ENCODE measurements around the gene CIAO2A.
"Not testable (repeated sequence)": the region's sequence is repeated elsewhere in the genome, so short reads cannot be mapped to it uniquely, and the experiment has no call there.

Gene CIAO2A

DNA sequence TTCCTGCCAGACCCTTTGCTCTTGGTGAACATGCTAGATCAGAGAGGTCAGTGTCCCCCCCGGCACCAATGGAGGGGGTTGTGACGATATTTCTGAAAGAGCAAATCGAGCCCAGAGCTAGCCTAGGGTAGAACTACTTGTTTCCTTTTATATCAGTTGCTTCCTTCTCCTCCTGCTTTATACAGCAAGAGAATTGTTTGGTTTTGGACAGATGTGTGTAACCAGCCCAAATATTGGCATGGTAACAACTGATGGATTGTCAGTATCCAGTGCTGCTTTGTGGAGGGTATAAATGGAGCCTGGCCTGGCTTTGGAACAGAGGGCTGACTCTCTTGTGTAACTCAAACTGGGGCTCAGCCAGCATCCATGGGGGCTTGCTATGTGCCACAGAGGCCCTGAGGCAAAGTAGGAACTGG is 29.3 kb upstream of the CIAO2A start:
- no peaks in the 10 kb centered on the region for H3K27me3 Mint-ChIP-seq
- no peaks in the 10 kb centered on the region for H3K9me3 Mint-ChIP-seq
- H3K36me3 Mint-ChIP-seq (ENCODE audit: low read depth): peaks cover 67% of the 10 kb centered on the region
- H3K4me3 Mint-ChIP-seq: no peak overlapping the region
- no peak overlapping the region for H3K27ac Mint-ChIP-seq
- H3K4me1 Mint-ChIP-seq (ENCODE audit: low read depth): no peaks in the 10 kb centered on the region

- Mint-ChIP-seq H3K27me3 (no peaks in the 10 kb centered on the region), H3K4me1 (ENCODE audit: low read depth) (no peaks in the 10 kb centered on the region), H3K36me3 (ENCODE audit: low read depth) (peaks cover 65% of the 10 kb centered on the region), H3K27ac (no peak overlapping the region), H3K9me3 (no peaks in the 10 kb centered on the region), H3K4me3 (no peak overlapping the region)
Measured at GRCh38 chr15:64122444-64122843, 28.8 kb upstream of the CIAO2A start.

- no peak overlapping the region for H3K4me3 Mint-ChIP-seq
- H3K9me3 Mint-ChIP-seq: no peaks in the 10 kb centered on the region
- H3K27ac Mint-ChIP-seq: no peak overlapping the region
- H3K27me3 Mint-ChIP-seq: no peaks in the 10 kb centered on the region
- H3K36me3 Mint-ChIP-seq (ENCODE audit: low read depth): peaks cover 65% of the 10 kb centered on the region
- no peaks in the 10 kb centered on the region for H3K4me1 Mint-ChIP-seq (ENCODE audit: low read depth)
Measured at GRCh38 chr15:64121614-64122013, 28.0 kb upstream of the CIAO2A start.

GRCh38 chr15:64120322-64120721 is 26.7 kb upstream of the CIAO2A start:
- H3K27me3 Mint-ChIP-seq; H3K4me1 Mint-ChIP-seq (ENCODE audit: low read depth); H3K27ac Mint-ChIP-seq; H3K9me3 Mint-ChIP-seq; H3K4me3 Mint-ChIP-seq: not testable (repeated sequence)
- peaks cover 69% of the 10 kb centered on the region for H3K36me3 Mint-ChIP-seq (ENCODE audit: low read depth)

DNA sequence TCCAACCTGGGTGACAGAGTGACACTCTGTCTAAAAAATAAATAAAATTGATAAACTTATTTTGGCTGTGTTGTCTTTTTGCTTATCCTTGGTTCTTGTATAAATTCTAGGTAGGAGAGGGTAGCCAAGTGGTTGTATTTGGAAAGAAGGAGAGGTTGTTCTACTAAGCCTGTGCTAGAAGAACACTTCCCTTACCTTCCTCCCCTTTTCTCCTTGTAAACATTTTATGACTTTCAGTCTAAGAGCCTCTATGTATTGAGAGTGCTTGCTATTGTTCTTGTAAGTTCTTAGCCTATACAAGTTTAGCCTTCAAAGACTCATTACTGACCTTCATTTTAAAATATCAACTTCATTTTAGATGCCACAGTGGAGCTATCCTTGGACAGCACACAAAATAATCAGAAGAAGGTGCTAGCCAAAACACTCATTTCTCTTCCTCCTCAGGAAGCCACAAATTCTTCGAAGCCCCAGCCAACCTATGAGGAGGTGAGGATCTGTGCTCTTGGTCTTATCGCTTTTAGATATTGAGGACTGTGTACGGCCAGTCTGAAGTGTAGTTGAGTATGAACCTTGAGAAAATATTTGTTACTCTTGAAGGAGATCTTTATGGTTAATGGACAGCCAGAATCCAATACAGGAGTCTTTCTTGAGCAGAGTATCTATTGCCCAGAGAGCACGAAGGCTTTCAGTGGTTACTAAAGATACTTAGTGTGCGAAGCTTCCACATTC is 24.3 kb upstream of the CIAO2A start:
- H3K36me3 Mint-ChIP-seq (ENCODE audit: low read depth): peaks cover 67% of the 10 kb centered on the region
- H3K27ac Mint-ChIP-seq: no peak overlapping the region
- H3K27me3 Mint-ChIP-seq: no peaks in the 10 kb centered on the region
- H3K4me3 Mint-ChIP-seq: no peak overlapping the region
- no peaks in the 10 kb centered on the region for H3K4me1 Mint-ChIP-seq (ENCODE audit: low read depth)
- no peaks in the 10 kb centered on the region for H3K9me3 Mint-ChIP-seq

- Mint-ChIP-seq H3K9me3 (no peaks in the 10 kb centered on the region), H3K4me1 (ENCODE audit: low read depth) (peaks cover 36% of the 10 kb centered on the region), H3K4me3 (no peak overlapping the region), H3K27ac (no peak overlapping the region), H3K27me3 (no peaks in the 10 kb centered on the region), H3K36me3 (ENCODE audit: low read depth) (peaks cover 47% of the 10 kb centered on the region)
Measured at GRCh38 chr15:64112904-64113303, 19.3 kb upstream of the CIAO2A start.

DNA sequence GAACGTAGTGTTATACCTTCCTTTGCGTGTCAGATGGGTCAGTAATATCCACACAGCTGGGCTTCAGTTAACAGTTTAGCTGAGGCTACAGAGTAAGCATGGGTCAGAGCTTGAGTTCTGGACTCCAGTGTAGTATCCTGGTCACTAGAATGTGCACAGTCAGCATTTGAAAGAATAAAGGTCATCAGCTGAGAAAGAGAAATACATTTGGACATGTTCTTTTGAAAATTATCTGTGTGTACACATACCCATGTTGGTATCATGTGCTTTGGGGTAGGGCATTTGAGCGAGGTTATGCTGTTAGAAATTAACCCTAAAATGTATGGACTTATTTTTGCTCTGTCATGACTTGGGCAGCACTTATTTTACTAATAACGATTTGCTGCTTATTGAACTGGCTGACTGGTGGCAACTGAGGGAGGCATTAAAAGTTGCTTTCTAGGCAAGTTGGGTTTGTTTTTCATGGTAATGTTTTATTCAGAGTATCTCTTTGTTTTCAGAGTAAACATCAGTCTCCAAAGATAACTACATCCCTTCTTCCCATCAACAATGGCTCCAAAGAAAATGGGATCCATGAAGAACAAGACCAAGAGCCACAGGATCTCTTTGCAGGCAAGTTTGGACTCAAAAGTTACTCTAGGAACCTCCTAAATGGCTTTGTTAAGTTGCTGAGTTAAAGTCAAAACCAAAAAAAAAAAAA is 18.6 kb upstream of the CIAO2A start:
- Mint-ChIP-seq H3K4me3 (no peak overlapping the region), H3K4me1 (ENCODE audit: low read depth) (peaks cover 37% of the 10 kb centered on the region), H3K27me3 (no peaks in the 10 kb centered on the region), H3K36me3 (ENCODE audit: low read depth) (peaks cover 43% of the 10 kb centered on the region), H3K27ac (no peak overlapping the region), H3K9me3 (no peaks in the 10 kb centered on the region)

DNA sequence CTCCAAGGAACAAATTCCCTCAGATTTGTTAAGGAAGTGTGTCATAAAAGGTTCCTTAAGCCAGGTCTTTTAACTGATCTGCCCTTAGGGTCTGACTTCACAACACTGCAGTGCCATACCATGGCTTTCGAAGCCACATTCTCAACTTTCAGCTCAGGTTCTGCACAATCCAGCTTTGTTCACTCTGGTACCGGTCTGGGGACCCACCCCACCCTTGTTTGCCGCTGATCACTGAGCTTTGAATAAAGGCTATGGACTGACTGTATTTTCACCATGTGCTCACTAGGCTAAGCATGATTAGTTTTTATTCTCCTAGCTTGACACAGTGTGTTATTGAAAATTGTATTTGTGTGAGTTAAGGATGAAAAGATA is 18.0 kb upstream of the CIAO2A start:
- no peak overlapping the region for H3K4me3 Mint-ChIP-seq
- no peaks in the 10 kb centered on the region for H3K27me3 Mint-ChIP-seq
- H3K36me3 Mint-ChIP-seq (ENCODE audit: low read depth): peaks cover 43% of the 10 kb centered on the region
- H3K27ac Mint-ChIP-seq: peak overlapping the region; percentile 39
- no peaks in the 10 kb centered on the region for H3K9me3 Mint-ChIP-seq
- peaks cover 43% of the 10 kb centered on the region for H3K4me1 Mint-ChIP-seq (ENCODE audit: low read depth)

DNA sequence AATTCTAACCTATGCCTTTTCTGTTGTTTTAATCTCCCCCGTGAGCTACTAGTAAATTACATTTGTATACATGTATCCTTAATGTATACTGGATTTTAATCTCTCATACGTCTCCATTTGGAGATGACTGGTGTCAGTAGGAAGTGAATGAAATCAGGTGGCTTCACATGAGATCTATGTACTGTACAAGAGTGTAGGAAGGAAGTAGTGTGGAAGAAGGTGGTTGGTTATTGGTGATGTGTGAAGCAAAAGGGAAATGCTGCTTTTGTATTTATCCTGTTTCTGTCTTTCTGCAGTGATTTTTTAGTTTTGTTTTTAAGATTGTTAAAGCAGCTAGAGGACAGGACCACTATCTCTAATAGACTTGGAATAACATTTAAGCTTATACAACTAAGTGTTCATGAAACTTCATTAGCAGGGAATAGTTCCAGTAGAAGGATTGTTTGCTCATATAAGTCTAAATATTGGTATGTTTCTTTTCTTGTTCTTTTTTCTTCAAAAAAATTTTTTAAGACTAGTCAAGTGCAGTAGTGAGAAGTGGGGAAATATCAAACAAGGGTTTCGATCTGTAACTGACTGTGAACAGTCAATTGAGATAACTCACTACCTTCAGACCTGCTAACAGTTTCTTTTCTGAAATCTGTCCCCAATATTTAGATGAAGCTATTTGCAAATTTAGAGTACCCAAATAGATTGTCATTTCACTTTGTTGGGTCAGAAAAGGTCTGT is 17.5 kb upstream of the CIAO2A start:
- no peak overlapping the region for H3K4me3 Mint-ChIP-seq
- peaks cover 48% of the 10 kb centered on the region for H3K4me1 Mint-ChIP-seq (ENCODE audit: low read depth)
- H3K27ac Mint-ChIP-seq: peak overlapping the region; percentile 13
- no peaks in the 10 kb centered on the region for H3K27me3 Mint-ChIP-seq
- no peaks in the 10 kb centered on the region for H3K9me3 Mint-ChIP-seq
- H3K36me3 Mint-ChIP-seq (ENCODE audit: low read depth): peaks cover 37% of the 10 kb centered on the region

- peak overlapping the region; percentile 13 for H3K27ac Mint-ChIP-seq
Measured at GRCh38 chr15:64110108-64110701, 16.6 kb upstream of the CIAO2A start.

GRCh38 chr15:64107337-64107736 is 13.7 kb upstream of the CIAO2A start:
- Mint-ChIP-seq H3K4me3 (no peak overlapping the region), H3K4me1 (ENCODE audit: low read depth) (peaks cover 63% of the 10 kb centered on the region), H3K9me3 (no peaks in the 10 kb centered on the region), H3K27me3 (no peaks in the 10 kb centered on the region), H3K27ac (no peak overlapping the region), H3K36me3 (ENCODE audit: low read depth) (peaks cover 14% of the 10 kb centered on the region)

More at GRCh38 chr15:64110108-64110701, 16.6 kb upstream of the CIAO2A start:
- not testable (repeated sequence) for H3K27me3 Mint-ChIP-seq, H3K4me3 Mint-ChIP-seq, H3K9me3 Mint-ChIP-seq
- Mint-ChIP-seq H3K36me3 (ENCODE audit: low read depth) (peaks cover 33% of the 10 kb centered on the region), H3K4me1 (ENCODE audit: low read depth) (peaks cover 53% of the 10 kb centered on the region)

GRCh38 chr15:64105113-64105704 is 11.6 kb upstream of the CIAO2A start:
- H3K36me3 Mint-ChIP-seq (ENCODE audit: low read depth): peaks cover 15% of the 10 kb centered on the region
- peaks cover 56% of the 10 kb centered on the region for H3K4me1 Mint-ChIP-seq (ENCODE audit: low read depth)
- H3K4me3 Mint-ChIP-seq: no peak overlapping the region
- no peaks in the 10 kb centered on the region for H3K27me3 Mint-ChIP-seq
- H3K27ac Mint-ChIP-seq: no peak overlapping the region
- H3K9me3 Mint-ChIP-seq: no peaks in the 10 kb centered on the region

GRCh38 chr15:64102497-64102896 is 8.9 kb upstream of the CIAO2A start:
- no peaks in the 10 kb centered on the region for H3K9me3 Mint-ChIP-seq
- no peak overlapping the region for H3K4me3 Mint-ChIP-seq
- peaks cover 65% of the 10 kb centered on the region for H3K4me1 Mint-ChIP-seq (ENCODE audit: low read depth)
- peaks cover 25% of the 10 kb centered on the region for H3K36me3 Mint-ChIP-seq (ENCODE audit: low read depth)
- H3K27me3 Mint-ChIP-seq: no peaks in the 10 kb centered on the region
- H3K27ac Mint-ChIP-seq: no peak overlapping the region

DNA sequence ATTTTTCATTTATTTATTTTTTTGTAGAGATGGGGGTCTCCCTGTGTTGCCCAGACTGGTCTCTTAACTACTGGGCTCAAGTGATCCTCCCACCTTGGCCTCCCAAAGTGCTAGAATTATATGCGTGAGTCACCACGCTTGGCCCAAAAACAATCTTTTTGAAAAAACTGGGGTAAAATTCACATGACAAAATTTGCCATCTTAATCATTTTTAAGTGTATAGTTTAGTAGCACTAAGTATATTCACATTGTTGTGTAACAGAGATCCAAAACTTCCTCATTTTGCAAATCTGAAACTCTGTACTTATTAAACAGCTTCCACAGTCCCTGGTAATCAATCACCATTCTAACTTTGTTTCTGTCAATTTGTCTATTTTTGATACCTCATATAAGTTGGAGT is 7.3 kb upstream of the CIAO2A start:
- Mint-ChIP-seq H3K9me3 (no peaks in the 10 kb centered on the region), H3K4me3 (no peak overlapping the region), H3K27me3 (no peaks in the 10 kb centered on the region), H3K27ac (no peak overlapping the region), H3K4me1 (ENCODE audit: low read depth) (peaks cover 64% of the 10 kb centered on the region), H3K36me3 (ENCODE audit: low read depth) (peaks cover 20% of the 10 kb centered on the region)

DNA sequence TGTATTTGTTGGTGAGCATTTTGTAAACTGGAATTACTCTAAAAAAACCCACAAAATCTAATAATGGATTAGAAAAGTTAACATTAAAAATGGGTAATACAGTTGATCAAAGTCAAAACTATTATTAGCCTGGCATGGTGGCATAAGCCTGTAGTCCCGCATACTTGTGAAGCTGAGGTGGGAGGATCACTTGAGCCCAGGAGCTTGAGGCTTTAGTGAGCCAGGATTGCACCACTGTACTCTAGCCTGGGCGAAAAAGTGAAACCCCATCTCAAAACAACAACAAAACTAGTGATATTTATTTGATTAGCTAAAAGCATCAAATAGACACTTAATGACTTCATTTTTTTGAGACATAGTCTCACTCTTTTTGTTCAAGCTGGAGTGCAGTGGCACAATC is 5.7 kb upstream of the CIAO2A start:
- H3K9me3 Mint-ChIP-seq: no peaks in the 10 kb centered on the region
- no peak overlapping the region for H3K4me3 Mint-ChIP-seq
- H3K36me3 Mint-ChIP-seq (ENCODE audit: low read depth): peaks cover 20% of the 10 kb centered on the region
- peaks cover 71% of the 10 kb centered on the region for H3K4me1 Mint-ChIP-seq (ENCODE audit: low read depth)
- no peaks in the 10 kb centered on the region for H3K27me3 Mint-ChIP-seq
- H3K27ac Mint-ChIP-seq: no peak overlapping the region

All from stimulated activated naive CD8-positive, alpha-beta T cell treated with anti-CD3 and anti-CD28 coated beads, Interleukin-15, Interleukin-2, amounts not matched to agents 100 ng/mL and 50 ng/mL, for 24 hours (primary cell).